ENCODE data around the gene ACACA.
"Not testable (repeated sequence)": the region's sequence is repeated elsewhere in the genome, so short reads cannot be mapped to it uniquely, and the experiment has no call there.

The ACACA gene

GRCh38 chr17:37167756-37168155 is 238.9 kb downstream of the ACACA start:
- DNase-seq = no peak

GRCh38 chr17:37164057-37164456 is 242.6 kb downstream of the ACACA start:
- no peak for DNase-seq

GRCh38 chr17:37162800-37163199 is 243.8 kb downstream of the ACACA start:
- DNase-seq = no peak

- DNase-seq = no peak
Measured at GRCh38 chr17:37160944-37161343, 245.7 kb downstream of the ACACA start.

- DNase-seq = no peak
Measured at GRCh38 chr17:37158290-37158689, 248.3 kb downstream of the ACACA start.

- no peak for DNase-seq
Measured at GRCh38 chr17:37148156-37148555, 258.5 kb downstream of the ACACA start.

GRCh38 chr17:37147301-37147812 is 259.3 kb downstream of the ACACA start:
- DNase-seq = peak; percentile 6

GRCh38 chr17:37146086-37147064 is 260.3 kb downstream of the ACACA start:
- DNase-seq = no peak

- no peak for DNase-seq
Measured at GRCh38 chr17:37144075-37144701, 262.4 kb downstream of the ACACA start.

- DNase-seq = not testable (repeated sequence)
Measured at GRCh38 chr17:37143558-37143957, 263.1 kb downstream of the ACACA start.

GRCh38 chr17:37142294-37142896 is 264.2 kb downstream of the ACACA start:
- no peak for DNase-seq

- no peak for DNase-seq
Measured at GRCh38 chr17:37138571-37139120, 268.0 kb downstream of the ACACA start.

- DNase-seq = no peak
Measured at GRCh38 chr17:37137906-37138514, 268.6 kb downstream of the ACACA start.

- DNase-seq = no peak
Measured at GRCh38 chr17:37137070-37137610, 269.5 kb downstream of the ACACA start.

- no peak for DNase-seq
Measured at GRCh38 chr17:37135576-37135975, 271.1 kb downstream of the ACACA start.

GRCh38 chr17:37134050-37134449 is 272.6 kb downstream of the ACACA start:
- peak; percentile 80 for DNase-seq

GRCh38 chr17:37133136-37133535 is 273.5 kb downstream of the ACACA start:
- DNase-seq = peak; percentile 4

- no peak for DNase-seq
Measured at GRCh38 chr17:37131669-37132611, 274.7 kb downstream of the ACACA start.

- DNase-seq = no peak
Measured at GRCh38 chr17:37130984-37131446, 275.6 kb downstream of the ACACA start.

- no peak for DNase-seq
Measured at GRCh38 chr17:37124821-37125173, 281.8 kb downstream of the ACACA start.
